VCaP (cell line): ENCODE data around the gene SMTNL2.
"Not testable (repeated sequence)": the region's sequence is repeated elsewhere in the genome, so short reads cannot be mapped to it uniquely, and the experiment has no call there.

ENCODE experiments used
- H3K27ac ChIP-seq: fragments of 450-650 bp; 2 replicates; pipeline ENCODE4 v1.5.1; 2017
- CTCF ChIP-seq: fragments of 450-650 bp; conservative IDR thresholded peaks from 2 replicates; pipeline ENCODE4 v1.5.1; 2017; ENCODE audit warnings: mild to moderate bottlenecking, moderate library complexity

SMTNL2 gene

GRCh38 chr17:4643676-4644075 lies 59.3 kb downstream of the SMTNL2 start:
- no peak for TF ChIP-seq CTCF
- no peak overlapping the region for H3K27ac ChIP-seq

- no peak for TF ChIP-seq CTCF
- no peak overlapping the region for H3K27ac ChIP-seq
Measured at GRCh38 chr17:4645642-4646041, 61.3 kb downstream of the SMTNL2 start.

GRCh38 chr17:4648741-4649140 lies 64.4 kb downstream of the SMTNL2 start:
- TF ChIP-seq CTCF, result no peak
- H3K27ac ChIP-seq, result no peak overlapping the region

- H3K27ac ChIP-seq, result no peak overlapping the region
- TF ChIP-seq CTCF, result no peak
Measured at GRCh38 chr17:4652997-4653396, 68.7 kb downstream of the SMTNL2 start.

GRCh38 chr17:4655933-4656332 lies 71.6 kb downstream of the SMTNL2 start:
- not testable (repeated sequence) for H3K27ac ChIP-seq

GRCh38 chr17:4657678-4658077 lies 73.3 kb downstream of the SMTNL2 start:
- H3K27ac ChIP-seq, result no peak overlapping the region
- TF ChIP-seq CTCF, result no peak
